Measurements from ENCODE around the gene MAP1A.
"Not testable (repeated sequence)": the region's sequence is repeated elsewhere in the genome, so short reads cannot be mapped to it uniquely, and the experiment has no call there.

The MAP1A gene

DNA sequence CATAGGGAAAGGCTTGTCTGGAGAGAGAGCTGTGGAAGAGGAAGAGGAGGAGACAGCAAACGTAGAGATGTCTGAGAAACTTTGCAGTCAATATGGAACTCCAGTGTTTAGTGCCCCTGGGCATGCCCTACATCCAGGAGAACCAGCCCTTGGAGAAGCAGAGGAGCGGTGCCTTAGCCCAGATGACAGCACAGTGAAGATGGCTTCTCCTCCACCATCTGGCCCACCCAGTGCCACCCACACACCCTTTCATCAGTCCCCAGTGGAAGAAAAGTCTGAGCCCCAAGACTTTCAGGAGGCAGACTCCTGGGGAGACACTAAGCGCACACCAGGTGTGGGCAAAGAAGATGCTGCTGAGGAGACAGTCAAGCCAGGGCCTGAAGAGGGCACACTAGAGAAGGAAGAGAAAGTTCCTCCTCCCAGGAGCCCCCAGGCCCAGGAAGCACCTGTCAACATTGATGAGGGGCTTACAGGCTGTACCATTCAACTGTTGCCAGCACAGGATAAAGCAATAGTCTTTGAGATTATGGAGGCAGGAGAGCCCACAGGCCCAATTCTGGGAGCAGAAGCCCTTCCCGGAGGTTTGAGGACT is 6.9 kb downstream of the MAP1A start:
- H3K27ac ChIP-seq (ENCODE audit: low read length), result no peak overlapping the region
- H3K36me3 ChIP-seq (ENCODE audit: control insufficient read depth, low read depth, low read length), result no peaks in the 10 kb centered on the region
- H3K4me3 ChIP-seq (ENCODE audit: low read length), result no peak overlapping the region

GRCh38 chr15:43525131-43525530 is 7.7 kb downstream of the MAP1A start:
- Histone ChIP-seq H3K36me3 (ENCODE audit: control insufficient read depth, low read depth, low read length) (no peaks in the 10 kb centered on the region), H3K27me3 (ENCODE audit: control insufficient read depth, insufficient read depth, low read length) (no peaks in the 10 kb centered on the region), H3K4me1 (ENCODE audit: control insufficient read depth, low read depth, low read length) (no peaks in the 10 kb centered on the region), H3K9ac (ENCODE audit: low read length) (no peak overlapping the region), H3K4me3 (ENCODE audit: low read length) (no peak overlapping the region), H3K27ac (ENCODE audit: low read length) (no peak overlapping the region), H3K9me3 (ENCODE audit: control insufficient read depth, low read depth, low read length) (no peaks in the 10 kb centered on the region)

More for the DNA sequence above, 6.9 kb downstream of the MAP1A start:
- Histone ChIP-seq H3K9me3 (ENCODE audit: control insufficient read depth, low read depth, low read length) (no peaks in the 10 kb centered on the region), H3K4me1 (ENCODE audit: control insufficient read depth, low read depth, low read length) (no peaks in the 10 kb centered on the region), H3K27me3 (ENCODE audit: control insufficient read depth, insufficient read depth, low read length) (peaks cover 4% of the 10 kb centered on the region), H3K9ac (ENCODE audit: low read length) (no peak overlapping the region)

GRCh38 chr15:43526261-43526930 is 9.0 kb downstream of the MAP1A start:
- H3K9ac ChIP-seq (ENCODE audit: low read length), result no peak overlapping the region

DNA sequence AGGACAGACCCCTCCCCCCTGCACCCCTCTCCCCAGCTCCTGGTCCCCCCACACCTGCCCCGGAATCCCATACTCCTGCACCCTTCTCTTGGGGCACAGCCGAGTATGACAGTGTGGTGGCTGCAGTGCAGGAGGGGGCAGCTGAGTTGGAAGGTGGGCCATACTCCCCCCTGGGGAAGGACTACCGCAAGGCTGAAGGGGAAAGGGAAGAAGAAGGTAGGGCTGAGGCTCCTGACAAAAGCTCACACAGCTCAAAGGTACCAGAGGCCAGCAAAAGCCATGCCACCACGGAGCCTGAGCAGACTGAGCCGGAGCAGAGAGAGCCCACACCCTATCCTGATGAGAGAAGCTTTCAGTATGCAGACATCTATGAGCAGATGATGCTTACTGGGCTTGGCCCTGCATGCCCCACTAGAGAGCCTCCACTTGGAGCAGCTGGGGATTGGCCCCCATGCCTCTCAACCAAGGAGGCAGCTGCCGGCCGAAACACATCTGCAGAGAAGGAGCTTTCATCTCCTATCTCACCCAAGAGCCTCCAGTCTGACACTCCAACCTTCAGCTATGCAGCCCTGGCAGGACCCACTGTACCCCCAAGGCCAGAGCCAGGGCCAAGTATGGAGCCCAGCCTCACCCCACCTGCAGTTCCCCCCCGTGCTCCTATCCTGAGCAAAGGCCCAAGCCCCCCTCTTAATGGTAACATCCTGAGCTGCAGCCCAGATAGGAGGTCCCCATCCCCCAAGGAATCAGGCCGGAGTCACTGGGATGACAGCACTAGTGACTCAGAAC is 9.8 kb downstream of the MAP1A start:
- no peaks in the 10 kb centered on the region for H3K27me3 ChIP-seq (ENCODE audit: control insufficient read depth, insufficient read depth, low read length)
- no peak overlapping the region for H3K9ac ChIP-seq (ENCODE audit: low read length)
- peaks cover 13% of the 10 kb centered on the region for H3K4me1 ChIP-seq (ENCODE audit: control insufficient read depth, low read depth, low read length)
- no peak overlapping the region for H3K27ac ChIP-seq (ENCODE audit: low read length)
- no peaks in the 10 kb centered on the region for H3K9me3 ChIP-seq (ENCODE audit: control insufficient read depth, low read depth, low read length)
- no peak overlapping the region for H3K4me3 ChIP-seq (ENCODE audit: low read length)
- H3K36me3 ChIP-seq (ENCODE audit: control insufficient read depth, low read depth, low read length), result no peaks in the 10 kb centered on the region

More at GRCh38 chr15:43526261-43526930, 9.0 kb downstream of the MAP1A start:
- Histone ChIP-seq H3K9me3 (ENCODE audit: control insufficient read depth, low read depth, low read length) (no peaks in the 10 kb centered on the region), H3K4me3 (ENCODE audit: low read length) (no peak overlapping the region), H3K27me3 (ENCODE audit: control insufficient read depth, insufficient read depth, low read length) (no peaks in the 10 kb centered on the region), H3K36me3 (ENCODE audit: control insufficient read depth, low read depth, low read length) (no peaks in the 10 kb centered on the region), H3K27ac (ENCODE audit: low read length) (no peak overlapping the region), H3K4me1 (ENCODE audit: control insufficient read depth, low read depth, low read length) (peaks cover 9% of the 10 kb centered on the region)

- Histone ChIP-seq H3K9me3 (ENCODE audit: control insufficient read depth, low read depth, low read length) (no peaks in the 10 kb centered on the region), H3K4me1 (ENCODE audit: control insufficient read depth, low read depth, low read length) (peaks cover 13% of the 10 kb centered on the region), H3K4me3 (ENCODE audit: low read length) (no peak overlapping the region), H3K27ac (ENCODE audit: low read length) (no peak overlapping the region), H3K9ac (ENCODE audit: low read length) (no peak overlapping the region), H3K27me3 (ENCODE audit: control insufficient read depth, insufficient read depth, low read length) (no peaks in the 10 kb centered on the region), H3K36me3 (ENCODE audit: control insufficient read depth, low read depth, low read length) (no peaks in the 10 kb centered on the region)
Observed at GRCh38 chr15:43527802-43528541, 10.6 kb downstream of the MAP1A start.

GRCh38 chr15:43528542-43529007 is 11.2 kb downstream of the MAP1A start:
- H3K9ac ChIP-seq (ENCODE audit: low read length), result no peak overlapping the region
- no peak overlapping the region for H3K27ac ChIP-seq (ENCODE audit: low read length)
- peaks cover 13% of the 10 kb centered on the region for H3K4me1 ChIP-seq (ENCODE audit: control insufficient read depth, low read depth, low read length)
- H3K27me3 ChIP-seq (ENCODE audit: control insufficient read depth, insufficient read depth, low read length), result no peaks in the 10 kb centered on the region
- H3K9me3 ChIP-seq (ENCODE audit: control insufficient read depth, low read depth, low read length), result no peaks in the 10 kb centered on the region
- no peaks in the 10 kb centered on the region for H3K36me3 ChIP-seq (ENCODE audit: control insufficient read depth, low read depth, low read length)
- no peak overlapping the region for H3K4me3 ChIP-seq (ENCODE audit: low read length)

- H3K9me3 ChIP-seq (ENCODE audit: control insufficient read depth, low read depth, low read length), result no peaks in the 10 kb centered on the region
- no peak overlapping the region for H3K27ac ChIP-seq (ENCODE audit: low read length)
- H3K27me3 ChIP-seq (ENCODE audit: control insufficient read depth, insufficient read depth, low read length), result no peaks in the 10 kb centered on the region
- no peaks in the 10 kb centered on the region for H3K36me3 ChIP-seq (ENCODE audit: control insufficient read depth, low read depth, low read length)
- no peak overlapping the region for H3K4me3 ChIP-seq (ENCODE audit: low read length)
- H3K9ac ChIP-seq (ENCODE audit: low read length), result no peak overlapping the region
- H3K4me1 ChIP-seq (ENCODE audit: control insufficient read depth, low read depth, low read length), result peaks cover 13% of the 10 kb centered on the region
Observed at GRCh38 chr15:43529141-43529540, 11.7 kb downstream of the MAP1A start.

DNA sequence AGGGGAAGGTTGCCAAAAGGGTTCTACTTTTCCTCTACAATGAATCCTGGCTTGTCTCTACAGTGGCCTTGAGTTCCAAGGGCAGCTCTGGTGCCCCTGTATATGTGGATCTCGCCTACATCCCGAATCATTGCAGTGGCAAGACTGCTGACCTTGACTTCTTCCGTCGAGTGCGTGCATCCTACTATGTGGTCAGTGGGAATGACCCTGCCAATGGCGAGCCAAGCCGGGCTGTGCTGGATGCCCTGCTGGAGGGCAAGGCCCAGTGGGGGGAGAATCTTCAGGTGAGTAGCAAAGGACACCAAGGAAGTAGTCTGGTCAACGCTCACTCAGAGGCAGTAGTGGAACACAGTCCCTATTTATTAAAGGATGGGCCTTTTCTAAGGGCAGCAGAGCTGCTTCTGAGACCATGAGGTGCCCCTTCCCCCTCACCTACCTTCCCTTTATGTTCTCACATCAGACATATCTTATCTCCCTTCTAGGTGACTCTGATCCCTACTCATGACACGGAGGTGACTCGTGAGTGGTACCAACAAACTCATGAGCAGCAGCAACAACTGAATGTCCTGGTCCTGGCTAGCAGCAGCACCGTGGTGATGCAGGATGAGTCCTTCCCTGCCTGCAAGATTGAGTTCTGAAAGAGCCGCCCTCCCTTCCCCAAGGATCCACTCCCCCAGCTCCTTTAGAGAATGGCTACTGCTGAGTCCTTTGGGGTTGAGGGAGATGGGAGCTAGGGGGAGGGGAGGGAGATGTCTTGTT is 12.4 kb downstream of the MAP1A start:
- Histone ChIP-seq H3K36me3 (ENCODE audit: control insufficient read depth, low read depth, low read length) (no peaks in the 10 kb centered on the region), H3K4me3 (ENCODE audit: low read length) (no peak overlapping the region), H3K9ac (ENCODE audit: low read length) (no peak overlapping the region), H3K27ac (ENCODE audit: low read length) (no peak overlapping the region), H3K9me3 (ENCODE audit: control insufficient read depth, low read depth, low read length) (no peaks in the 10 kb centered on the region), H3K27me3 (ENCODE audit: control insufficient read depth, insufficient read depth, low read length) (no peaks in the 10 kb centered on the region), H3K4me1 (ENCODE audit: control insufficient read depth, low read depth, low read length) (peaks cover 13% of the 10 kb centered on the region)

DNA sequence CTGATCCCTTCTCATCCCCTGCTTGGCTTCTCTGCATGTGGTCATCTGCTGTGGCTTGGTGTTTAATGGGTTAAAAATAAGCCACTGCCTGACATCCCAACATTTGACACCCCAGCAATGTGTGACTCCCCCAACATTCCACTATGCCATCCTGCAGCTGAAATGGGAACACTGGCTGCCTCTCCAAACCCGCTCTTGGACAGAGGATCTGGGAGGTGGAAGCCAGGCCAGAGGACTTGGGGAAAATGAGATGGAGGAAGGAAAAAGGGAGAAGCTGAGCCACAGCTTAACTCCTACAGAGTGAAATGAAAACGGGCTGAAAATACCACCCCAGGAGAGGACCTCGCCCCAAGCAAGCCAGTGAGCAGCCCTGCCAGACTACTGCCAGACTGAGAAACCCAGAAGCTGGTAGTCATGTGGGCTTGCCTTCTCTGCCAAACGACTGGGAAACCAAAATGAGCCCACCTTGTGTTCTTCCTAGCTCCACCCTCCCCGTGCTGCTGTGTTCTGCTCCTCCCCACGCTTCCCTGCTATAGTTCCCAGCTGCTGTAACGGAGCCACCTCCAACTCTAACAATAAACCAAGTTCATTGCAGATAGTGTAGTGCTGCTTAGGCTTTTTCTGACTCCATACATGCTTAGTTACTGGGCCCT is 13.7 kb downstream of the MAP1A start:
- H3K27me3 ChIP-seq (ENCODE audit: control insufficient read depth, insufficient read depth, low read length), result no peaks in the 10 kb centered on the region
- H3K36me3 ChIP-seq (ENCODE audit: control insufficient read depth, low read depth, low read length), result no peaks in the 10 kb centered on the region
- H3K9me3 ChIP-seq (ENCODE audit: control insufficient read depth, low read depth, low read length), result no peaks in the 10 kb centered on the region
- peaks cover 13% of the 10 kb centered on the region for H3K4me1 ChIP-seq (ENCODE audit: control insufficient read depth, low read depth, low read length)
- H3K27ac ChIP-seq (ENCODE audit: low read length), result no peak overlapping the region
- H3K4me3 ChIP-seq (ENCODE audit: low read length), result no peak overlapping the region
- no peak overlapping the region for H3K9ac ChIP-seq (ENCODE audit: low read length)

GRCh38 chr15:43532826-43533225 is 15.4 kb downstream of the MAP1A start:
- H3K4me3 ChIP-seq (ENCODE audit: low read length); H3K9ac ChIP-seq (ENCODE audit: low read length); H3K9me3 ChIP-seq (ENCODE audit: control insufficient read depth, low read depth, low read length); H3K27me3 ChIP-seq (ENCODE audit: control insufficient read depth, insufficient read depth, low read length); H3K36me3 ChIP-seq (ENCODE audit: control insufficient read depth, low read depth, low read length); H3K27ac ChIP-seq (ENCODE audit: low read length): not testable (repeated sequence)
- peaks cover 13% of the 10 kb centered on the region for H3K4me1 ChIP-seq (ENCODE audit: control insufficient read depth, low read depth, low read length)
